H1 (cell line): ENCODE results near the gene TNFRSF11A. TPM values are rescaled to one million over a fixed set of nuclear protein-coding genes. Genes with fewer than 3 reads are reported as not detected.

Experiments
- CTCF ChIA-PET: fragments of 300-600 bp; sonication (Branson Sonifier 250); formaldehyde crosslinking; loops from one replicate; lab custom pipeline; 2021; ENCODE audit not compliant: partially characterized antibody; lab: Charles Lee
- POLR2A ChIA-PET: fragments of 300-600 bp; sonication (Branson Sonifier 250); formaldehyde crosslinking; loops from one replicate; lab custom pipeline; 2021; ENCODE audit warnings: inconsistent platforms; ENCODE audit not compliant: partially characterized antibody; lab: Charles Lee
- DNase-seq, 2 experiments: peaks; one replicate each; pipeline versions ENCODE4 v3.0.0 to v3.0.0-alpha.2; 2010 to 2022; ENCODE audit warnings: low spot score in 2 of 2, low read depth in 1 of 2, mixed read lengths in 1 of 2
- FAIRE-seq: peaks from 2 replicates; lab custom pipeline; 2011; peaks lifted over from hg19 to GRCh38; lab: Jason Lieb, UNC
- H2AFZ ChIP-seq: 2 replicates; pipeline ENCODE4 v1.8.1; 2012; ENCODE audit warnings: low read length, inconsistent platforms
- H2AK5ac ChIP-seq: 2 replicates; pipeline ENCODE4 v1.6.1; 2013; ENCODE audit warnings: low read depth, low read length
- H2BK120ac ChIP-seq: replicated peaks from 2 replicates; pipeline ENCODE3; 2013; ENCODE audit warnings: low read depth, low read length, inconsistent platforms
- H2BK12ac ChIP-seq: 2 replicates; pipeline ENCODE4 v1.6.1; 2013; ENCODE audit warnings: low read depth, low read length
- H2BK15ac ChIP-seq: 2 replicates; pipeline ENCODE4 v1.6.1; 2013; ENCODE audit warnings: low read length
- H2BK20ac ChIP-seq: 2 replicates; pipeline ENCODE4 v1.6.1; 2013; ENCODE audit warnings: low read length
- H2BK5ac ChIP-seq: 2 replicates; pipeline ENCODE4 v1.6.1; 2013; ENCODE audit warnings: low read depth, low read length
- H3K14ac ChIP-seq: 2 replicates; pipeline ENCODE4 v1.6.1; 2013; ENCODE audit warnings: inconsistent platforms; ENCODE audit not compliant: insufficient read length
- H3K18ac ChIP-seq: 2 replicates; pipeline ENCODE4 v1.6.1; 2013; ENCODE audit warnings: low read length; ENCODE audit errors: extremely low read depth
- H3K23ac ChIP-seq: 2 replicates; pipeline ENCODE4 v1.6.1; 2013; ENCODE audit warnings: inconsistent platforms; ENCODE audit not compliant: insufficient read length
- H3K23me2 ChIP-seq: 2 replicates; pipeline ENCODE4 v1.6.1; 2013; ENCODE audit warnings: low read depth, low read length
- H3K27ac ChIP-seq: 2 replicates; pipeline ENCODE4 v1.6.1; 2011; ENCODE audit warnings: low read depth, low read length, inconsistent platforms
- H3K27me3 ChIP-seq, 4 experiments: replicated peaks in 1 of 4; 1 replicate in 1 of 4; 2 replicates in 3 of 4; pipeline versions ENCODE4 v1.6.1 to v1.8.1; 2011 to 2013; ENCODE audit warnings: low read length in 3 of 4, mild to moderate bottlenecking in 3 of 4, inconsistent platforms in 2 of 4, mixed read lengths in 2 of 4, moderate library complexity in 1 of 4; ENCODE audit not compliant: control insufficient read depth in 3 of 4, insufficient read depth in 3 of 4; ENCODE audit errors: extremely low read depth in 1 of 4
- H3K36me3 ChIP-seq, 4 experiments: 2 replicates each; pipeline versions ENCODE4 v1.6.1 to v1.8.1; 2011 to 2013; ENCODE audit warnings: mild to moderate bottlenecking in 4 of 4, low read length in 3 of 4, moderate library complexity in 2 of 4, control low read depth in 1 of 4, inconsistent platforms in 1 of 4; ENCODE audit not compliant: insufficient read depth in 4 of 4, control insufficient read depth in 2 of 4
- H3K4ac ChIP-seq: replicated peaks from 2 replicates; pipeline ENCODE3; 2013; ENCODE audit warnings: low read length, low read depth, mixed read lengths, inconsistent platforms; ENCODE audit not compliant: insufficient read length
- H3K4me1 ChIP-seq, 4 experiments: replicated peaks in 1 of 4; 1 replicate in 1 of 4; 2 replicates in 3 of 4; pipeline versions ENCODE4 v1.6.1 to v1.8.1; 2011 to 2013; ENCODE audit warnings: low read length in 3 of 4, inconsistent platforms in 2 of 4, mixed read lengths in 1 of 4; ENCODE audit not compliant: insufficient read depth in 4 of 4, control insufficient read depth in 3 of 4
- H3K4me2 ChIP-seq, 2 experiments: 2 replicates each; pipeline versions ENCODE4 v1.6.1 to v1.8.1; 2011 to 2013; ENCODE audit warnings: low read depth in 2 of 2, low read length in 2 of 2, control low read depth in 1 of 2, inconsistent platforms in 1 of 2, mild to moderate bottlenecking in 1 of 2; ENCODE audit not compliant: insufficient read depth in 1 of 2
- H3K4me3 ChIP-seq, 4 experiments: fragments of 200-600, 300-600 bp in 1 of 4; sonication (generic), shearing (Covaris generic), sonication (Bioruptor Twin) in 1 of 4; 2 replicates each; pipeline versions ENCODE4 v1.5.1 to v1.8.1; 2011 to 2016; ENCODE audit warnings: low read length in 4 of 4, low read depth in 3 of 4, control low read depth in 2 of 4, inconsistent platforms in 2 of 4, mild to moderate bottlenecking in 2 of 4, mixed read lengths in 1 of 4, moderate library complexity in 1 of 4; ENCODE audit not compliant: insufficient read depth in 2 of 4; ENCODE audit errors: extremely low read depth in 1 of 4
- H3K56ac ChIP-seq: replicated peaks from 2 replicates; pipeline ENCODE3; 2013; ENCODE audit warnings: low read depth, mild to moderate bottlenecking, mixed read lengths, low read length, inconsistent platforms; ENCODE audit not compliant: insufficient read length
- H3K79me1 ChIP-seq: 2 replicates; pipeline ENCODE4 v1.6.1; 2013; ENCODE audit warnings: low read depth, low read length, control low read depth
- H3K79me2 ChIP-seq, 2 experiments: 2 replicates each; pipeline versions ENCODE4 v1.6.1 to v1.8.1; 2012 to 2013; ENCODE audit warnings: low read length in 2 of 2, mild to moderate bottlenecking in 2 of 2, inconsistent platforms in 1 of 2; ENCODE audit not compliant: insufficient read depth in 2 of 2, control insufficient read depth in 1 of 2
- H3K9ac ChIP-seq, 4 experiments: replicated peaks in 1 of 4; 1 replicate in 1 of 4; 2 replicates in 3 of 4; pipeline versions ENCODE4 v1.6.1 to v1.8.1; 2011 to 2013; ENCODE audit warnings: low read depth in 3 of 4, low read length in 3 of 4, control low read depth in 2 of 4, mild to moderate bottlenecking in 2 of 4, moderate library complexity in 2 of 4, inconsistent platforms in 1 of 4; ENCODE audit errors: extremely low read depth in 1 of 4
- H3K9me3 ChIP-seq, 2 experiments: 2 replicates each; pipeline versions ENCODE4 v1.6.1 to v1.8.1; 2012 to 2013; ENCODE audit warnings: mild to moderate bottlenecking in 2 of 2, moderate library complexity in 2 of 2, control low read depth in 1 of 2, inconsistent platforms in 1 of 2, low read depth in 1 of 2, low read length in 1 of 2, mixed read lengths in 1 of 2; ENCODE audit not compliant: insufficient read depth in 2 of 2
- H4K20me1 ChIP-seq, 2 experiments: replicated peaks in 1 of 2; 2 replicates each; pipeline versions ENCODE3 to v1.8.1; 2011 to 2013; ENCODE audit warnings: inconsistent platforms in 2 of 2, low read length in 2 of 2, mild to moderate bottlenecking in 1 of 2; ENCODE audit not compliant: insufficient read depth in 2 of 2, control insufficient read depth in 1 of 2
- H4K5ac ChIP-seq: 2 replicates; pipeline ENCODE4 v1.6.1; 2013; ENCODE audit warnings: low read length, low read depth, mixed read lengths, inconsistent platforms; ENCODE audit not compliant: insufficient read length
- H4K8ac ChIP-seq: 2 replicates; pipeline ENCODE4 v1.8.0; 2013; ENCODE audit warnings: mild to moderate bottlenecking, moderate library complexity, low read length, inconsistent platforms; ENCODE audit not compliant: insufficient read depth; ENCODE audit errors: extremely low read depth
- H4K91ac ChIP-seq: replicated peaks from 2 replicates; pipeline ENCODE3; 2013; ENCODE audit warnings: low read length, mixed read lengths, inconsistent platforms; ENCODE audit not compliant: insufficient read length
- CBX5 ChIP-seq: fragments of 300-800, 300-1000 bp; sonication (generic); IDR thresholded peaks from 2 replicates; pipeline ENCODE4 v1.7.1; 2016; ENCODE audit warnings: antibody characterized with exemption, low read length, low read depth
- CREB1 ChIP-seq: IDR thresholded peaks from 2 replicates; pipeline ENCODE4 v1.6.1; 2012; ENCODE audit warnings: inconsistent platforms
- EGR1 ChIP-seq: IDR thresholded peaks from 2 replicates; pipeline ENCODE4 v1.6.1; 2011; ENCODE audit warnings: low read depth, low read length, borderline replicate concordance
- EZH2 ChIP-seq: fragments of 200-600 bp; sonication (generic); IDR thresholded peaks from 2 replicates; pipeline ENCODE4 v1.7.1; 2012; ENCODE audit warnings: low read depth, mild to moderate bottlenecking, moderate library complexity, low read length, inconsistent platforms; ENCODE audit not compliant: severe bottlenecking
- GABPA ChIP-seq: IDR thresholded peaks from 2 replicates; pipeline ENCODE4 v1.6.1; 2011; ENCODE audit warnings: mild to moderate bottlenecking, low read length, moderate library complexity, borderline replicate concordance; ENCODE audit not compliant: insufficient read depth
- POLR2AphosphoS5 ChIP-seq: IDR thresholded peaks from 2 replicates; pipeline ENCODE4 v1.6.1; 2011; ENCODE audit warnings: low read depth, low read length
- TEAD4 ChIP-seq: IDR thresholded peaks from 2 replicates; pipeline ENCODE4 v1.6.1; 2012; ENCODE audit warnings: low read depth, low read length, inconsistent platforms, mixed read lengths
- USF2 ChIP-seq: IDR thresholded peaks from 2 replicates; pipeline ENCODE4 v1.6.1; 2011; ENCODE audit warnings: low read length, improper control_type of control experiment
- YY1 ChIP-seq: IDR thresholded peaks from 2 replicates; pipeline ENCODE4 v1.6.1; 2011; ENCODE audit warnings: low read depth, mild to moderate bottlenecking, low read length
- ZNF274 ChIP-seq: IDR thresholded peaks from 2 replicates; pipeline ENCODE4 v1.7.0; 2012; ENCODE audit warnings: low read length, borderline replicate concordance; ENCODE audit errors: extremely low read depth
- WGBS, 2 experiments: shearing (Covaris generic) in 1 of 2; methylation state at CpG; one replicate each; pipeline versions ENCODE4 v1.1.6 to v1.1.7; 2013 to 2015; ENCODE audit warnings: low lambda C conversion rate in 2 of 2, mixed read lengths in 2 of 2, inconsistent platforms in 1 of 2, low coverage in 1 of 2, missing lambda C conversion rate in 1 of 2; ENCODE audit not compliant: insufficient replicate concordance in 2 of 2, insufficient coverage in 1 of 2, insufficient read length in 1 of 2; ENCODE audit errors: extremely low coverage in 1 of 2, missing lambda C conversion rate in 1 of 2; 5-methylcytosine and 5-hydroxymethylcytosine counted together
- polyA plus RNA-seq, 7 experiments: library from polyadenylated mRNA; depleted of rRNA in 3 of 7; stranded (reverse) in 5 of 7; unstranded in 2 of 7; fragments of >200 nt in 5 of 7; fragments of 200-250 nt in 2 of 7; gene quantifications; 1 replicate in 5 of 7; 2 replicates in 1 of 7; 4 replicates in 1 of 7; pipeline versions ENCODE4 v1.2.1 to v1.2.3, GENCODE V29; 2011 to 2013; ENCODE audit warnings: missing spikeins in 2 of 7, mixed read lengths in 2 of 7
- total RNA-seq: library from RNA; stranded (reverse); fragmentation: NEBNext Ultra II Directional; extraction: Animal tissue kit (Norgen Biotek cat#: 25700); gene quantifications from 2 replicates; pipeline ENCODE4 v1.2.1, GENCODE V29; 2021
- TF ChIP-seq, protein P1 (sequence below): IDR thresholded peaks from 2 replicates; pipeline ENCODE4 v1.6.1; 2012; ENCODE audit warnings: inconsistent platforms
- TF ChIP-seq, protein P2 (sequence below): IDR thresholded peaks from 2 replicates; pipeline ENCODE4 v1.6.1; 2012; ENCODE audit warnings: low read length, inconsistent platforms

Gene TNFRSF11A
- total and polyA plus RNA-seq, 2 of the 8 experiments (the other 6 are each of a cell fraction or from before 2014, with no cell fraction given): 8.7 to 10.6 TPM

- Histone ChIP-seq H3K14ac (no peak overlapping the region), H3K4me1 (no peaks in the 10 kb centered on the region), H3K27ac (no peak overlapping the region), H3K9ac (no peak overlapping the region), H2BK12ac (no peak overlapping the region), H3K36me3 (peaks cover 0 to 3% (median 0%) of the 10 kb centered on the region in 4 experiments; a peak in 3 of 8 replicates), H3K23me2 (no peaks in the 10 kb centered on the region; the same call in 1 of the 2 replicates), H3K23ac (no peak overlapping the region), H4K5ac (no peak overlapping the region), H4K20me1 (peaks cover 0 to 2% of the 10 kb centered on the region in 2 experiments), H2BK20ac (no peak overlapping the region), H3K56ac (no peak overlapping the region), H4K8ac (no peak overlapping the region), H2BK15ac (no peak overlapping the region), H3K4ac (no peak overlapping the region), H2AK5ac (no peak overlapping the region), H3K79me1 (no peaks in the 10 kb centered on the region), H3K4me2 (no peak overlapping the region), H3K4me3 (no peak overlapping the region), H3K79me2 (no peaks in the 10 kb centered on the region), H2AFZ (no peak overlapping the region), H3K18ac (no peak overlapping the region), H2BK5ac (no peak overlapping the region), H2BK120ac (no peak overlapping the region), H4K91ac (no peak overlapping the region), H3K9me3 (no peaks in the 10 kb centered on the region), H3K27me3 (no peaks in the 10 kb centered on the region)
- FAIRE-seq (no peak), DNase-seq (no peak)
- ChIA-PET CTCF (no interaction called here), POLR2A (no interaction called here)
- 80% methylated on average over 2 of the region's 2 CpGs; no CpG with 5 or more reads in 1 of the 2 experiments for WGBS, 2 experiments
- TF ChIP-seq YY1 (no peak), POLR2AphosphoS5 (no peak), EGR1 (no peak), ZNF274 (no peak), EZH2 (no peak), USF2 (no peak), GABPA (no peak), TEAD4 (no peak), CBX5 (no peak), CREB1 (no peak)
- TF ChIP-seq, protein P1, sequence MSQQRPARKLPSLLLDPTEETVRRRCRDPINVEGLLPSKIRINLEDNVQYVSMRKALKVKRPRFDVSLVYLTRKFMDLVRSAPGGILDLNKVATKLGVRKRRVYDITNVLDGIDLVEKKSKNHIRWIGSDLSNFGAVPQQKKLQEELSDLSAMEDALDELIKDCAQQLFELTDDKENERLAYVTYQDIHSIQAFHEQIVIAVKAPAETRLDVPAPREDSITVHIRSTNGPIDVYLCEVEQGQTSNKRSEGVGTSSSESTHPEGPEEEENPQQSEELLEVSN: no peak
- TF ChIP-seq, protein P2, sequence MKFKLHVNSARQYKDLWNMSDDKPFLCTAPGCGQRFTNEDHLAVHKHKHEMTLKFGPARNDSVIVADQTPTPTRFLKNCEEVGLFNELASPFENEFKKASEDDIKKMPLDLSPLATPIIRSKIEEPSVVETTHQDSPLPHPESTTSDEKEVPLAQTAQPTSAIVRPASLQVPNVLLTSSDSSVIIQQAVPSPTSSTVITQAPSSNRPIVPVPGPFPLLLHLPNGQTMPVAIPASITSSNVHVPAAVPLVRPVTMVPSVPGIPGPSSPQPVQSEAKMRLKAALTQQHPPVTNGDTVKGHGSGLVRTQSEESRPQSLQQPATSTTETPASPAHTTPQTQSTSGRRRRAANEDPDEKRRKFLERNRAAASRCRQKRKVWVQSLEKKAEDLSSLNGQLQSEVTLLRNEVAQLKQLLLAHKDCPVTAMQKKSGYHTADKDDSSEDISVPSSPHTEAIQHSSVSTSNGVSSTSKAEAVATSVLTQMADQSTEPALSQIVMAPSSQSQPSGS: no peak
These were observed 36.5 kb upstream of the TNFRSF11A start for GRCh38 chr18:62288665-62289008.
